SK-N-MC (cell line): ENCODE data around the gene FGF10.

Experiments
- DNase-seq: peaks from one replicate; pipeline ENCODE4 v3.0.0-alpha.2; 2011; ENCODE audit warnings: low read depth, low spot score
- H3K27ac ChIP-seq: fragments of 200-600 bp; sonication (generic); 2 replicates; pipeline ENCODE4 v1.5.1; 2016; ENCODE audit warnings: mixed run types
- H3K36me3 ChIP-seq: fragments of 200-600 bp; sonication (generic); 2 replicates; pipeline ENCODE4 v1.6.1; 2017; ENCODE audit warnings: antibody characterized with exemption, low read length, mixed read lengths; ENCODE audit not compliant: insufficient read depth
- H3K4me3 ChIP-seq: fragments of 200-600 bp; sonication (generic); 2 replicates; pipeline ENCODE4 v1.5.1; 2016
- H3K9ac ChIP-seq: fragments of 200-600 bp; sonication (generic); 2 replicates; pipeline ENCODE4 v1.8.0; 2017; ENCODE audit warnings: mixed run types, mixed read lengths; ENCODE audit not compliant: insufficient read length
- H3K9me3 ChIP-seq: fragments of 200-600 bp; sonication (generic); 2 replicates; pipeline ENCODE4 v1.6.1; 2017; ENCODE audit warnings: low read depth, mild to moderate bottlenecking, antibody characterized with exemption, low read length, moderate library complexity, mixed read lengths
- EZH2 ChIP-seq: fragments of 200-600 bp; sonication (generic); IDR thresholded peaks from one replicate; pipeline ENCODE4 v1.6.1; 2017; ENCODE audit warnings: antibody characterized with exemption
- FOXP2 ChIP-seq: optimal IDR thresholded peaks from 2 replicates; pipeline ENCODE3; 2011; ENCODE audit warnings: mild to moderate bottlenecking, moderate library complexity; ENCODE audit not compliant: insufficient read depth; ENCODE audit errors: extremely low read length, control extremely low read depth
- POLR2AphosphoS5 ChIP-seq: IDR thresholded peaks from 2 replicates; pipeline ENCODE4 v1.6.1; 2012; ENCODE audit warnings: mild to moderate bottlenecking, low read depth, low read length, borderline replicate concordance

The FGF10 gene

DNA sequence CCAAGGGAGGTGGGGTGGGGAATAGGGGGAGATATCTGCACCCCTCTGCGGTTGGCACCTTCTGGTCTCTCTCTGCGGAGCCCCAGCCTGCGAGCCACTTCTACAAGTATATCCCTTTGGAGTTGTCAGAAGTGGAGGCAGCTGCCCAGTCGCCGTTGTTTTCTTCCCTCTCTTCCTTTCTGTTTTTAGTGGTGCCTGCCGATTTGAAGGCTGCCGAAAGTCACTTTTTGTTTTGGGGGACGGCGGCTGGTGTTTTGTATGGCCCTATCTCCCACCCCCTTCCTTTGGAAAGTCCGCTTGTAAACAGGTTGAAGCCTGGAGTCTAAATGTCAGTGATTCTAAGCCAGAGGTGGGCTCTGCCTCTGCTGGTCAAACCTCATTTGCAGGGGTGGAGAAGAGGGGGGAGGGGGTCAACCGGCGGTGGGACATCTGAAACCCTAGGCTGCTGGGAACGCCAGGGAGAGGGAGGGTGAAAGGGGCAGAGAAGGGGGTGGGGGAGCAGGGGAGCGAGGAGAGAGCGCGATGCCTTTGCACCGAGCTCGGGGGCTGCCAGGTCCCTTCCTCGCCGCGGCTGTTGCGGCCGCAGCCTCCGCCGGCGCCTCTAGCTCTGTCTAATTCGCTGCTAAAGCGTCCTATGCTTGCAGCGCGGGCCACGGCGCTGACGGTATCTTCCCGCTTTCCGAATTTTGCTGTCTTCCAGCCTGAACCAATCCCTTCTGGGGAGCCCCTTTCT is at the start of gene FGF10:
Gene FGF10 (minus strand): TSS at position 331 of the 733 bp plus-strand sequence. CDS start 738 bp downstream, outside the sequence.
- H3K36me3 ChIP-seq: no peaks in the 10 kb centered on the region
- H3K9ac ChIP-seq: peak within 1 kb of the TSS; percentile 43
- no peaks in the 10 kb centered on the region for H3K9me3 ChIP-seq
- H3K4me3 ChIP-seq: peak within 1 kb of the TSS; percentile 85
- TF ChIP-seq EZH2 (no peak), FOXP2 (no peak), POLR2AphosphoS5 (no peak)
- no peak within 1 kb of the TSS for H3K27ac ChIP-seq
- DNase-seq: no peak

GRCh38 chr5:44426944-44427343 is 37.7 kb upstream of the FGF10 start:
- Histone ChIP-seq H3K4me3 (no peak overlapping the region), H3K27ac (no peak overlapping the region), H3K9me3 (no peaks in the 10 kb centered on the region), H3K9ac (no peak overlapping the region), H3K36me3 (no peaks in the 10 kb centered on the region)
- no peak for DNase-seq
- TF ChIP-seq POLR2AphosphoS5 (no peak), FOXP2 (no peak)

DNA sequence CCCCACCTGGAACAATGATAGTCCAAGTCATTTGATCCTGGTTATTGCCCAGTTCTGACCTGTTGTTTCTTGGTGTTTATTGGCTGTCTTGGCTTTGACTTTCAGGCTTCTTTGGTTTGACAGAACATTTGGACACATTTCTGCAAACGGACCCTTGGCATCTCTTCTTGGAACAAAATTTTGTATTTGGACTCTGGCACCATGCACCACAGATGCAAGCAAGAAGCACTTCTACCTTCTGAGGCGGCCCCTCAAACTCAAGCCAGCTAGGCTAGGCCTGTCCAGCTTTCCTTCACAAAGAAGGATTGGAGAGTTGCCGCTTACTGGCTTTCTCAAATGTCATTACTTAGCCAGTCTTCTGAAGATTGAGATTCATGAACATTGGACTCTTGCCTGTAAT is 23.1 kb upstream of the FGF10 start:
- Histone ChIP-seq H3K36me3 (no peaks in the 10 kb centered on the region), H3K9me3 (no peaks in the 10 kb centered on the region), H3K4me3 (no peak overlapping the region), H3K9ac (no peak overlapping the region), H3K27ac (no peak overlapping the region)
- DNase-seq: no peak
- TF ChIP-seq FOXP2 (no peak), POLR2AphosphoS5 (no peak), EZH2 (no peak)

- no peaks in the 10 kb centered on the region for H3K9me3 ChIP-seq
- no peak overlapping the region for H3K27ac ChIP-seq
- H3K36me3 ChIP-seq: no peaks in the 10 kb centered on the region
- H3K4me3 ChIP-seq: no peak overlapping the region
- no peak overlapping the region for H3K9ac ChIP-seq
- DNase-seq: no peak
- TF ChIP-seq EZH2 (no peak), POLR2AphosphoS5 (no peak), FOXP2 (no peak)
These were observed 12.9 kb upstream of the FGF10 start for GRCh38 chr5:44402084-44402483.

- Histone ChIP-seq H3K36me3 (no peaks in the 10 kb centered on the region), H3K9ac (no peak overlapping the region), H3K4me3 (no peak overlapping the region), H3K9me3 (no peaks in the 10 kb centered on the region), H3K27ac (no peak overlapping the region)
- DNase-seq: no peak
- TF ChIP-seq POLR2AphosphoS5 (no peak), FOXP2 (no peak), EZH2 (no peak)
These were observed 12.4 kb upstream of the FGF10 start for GRCh38 chr5:44401611-44402010.

DNA sequence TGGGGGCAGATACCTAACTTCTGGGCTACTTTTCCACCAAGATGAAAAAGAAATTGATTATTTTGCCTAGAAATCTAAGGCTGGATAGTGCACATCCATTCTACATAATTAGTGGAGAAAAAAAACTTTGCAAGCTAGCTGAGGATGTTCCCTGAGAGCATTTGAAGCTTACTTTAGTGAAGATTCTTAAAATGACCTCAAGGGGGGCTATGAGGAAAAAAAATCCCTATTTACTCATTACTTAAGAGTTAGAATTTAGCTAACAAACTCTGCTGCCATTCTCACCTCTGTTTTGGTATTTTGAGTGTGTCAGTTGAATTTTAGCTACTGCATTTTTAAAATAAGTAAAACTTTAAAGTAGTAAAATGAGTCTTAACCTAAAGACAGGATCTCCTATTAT is 9.2 kb upstream of the FGF10 start:
- no peak for TF ChIP-seq POLR2AphosphoS5
- TF ChIP-seq FOXP2: no peak
- no peak for TF ChIP-seq EZH2
- Histone ChIP-seq H3K36me3 (no peaks in the 10 kb centered on the region), H3K9ac (no peak overlapping the region), H3K27ac (no peak overlapping the region), H3K9me3 (no peaks in the 10 kb centered on the region), H3K4me3 (no peak overlapping the region)
- no peak for DNase-seq

GRCh38 chr5:44396312-44396711 is 7.1 kb upstream of the FGF10 start:
- Histone ChIP-seq H3K9ac (no peak overlapping the region), H3K36me3 (no peaks in the 10 kb centered on the region), H3K27ac (no peak overlapping the region), H3K9me3 (no peaks in the 10 kb centered on the region), H3K4me3 (no peak overlapping the region)
- DNase-seq: no peak
- no peak for TF ChIP-seq FOXP2
- TF ChIP-seq POLR2AphosphoS5: no peak
- TF ChIP-seq EZH2: no peak

- TF ChIP-seq FOXP2: no peak
- TF ChIP-seq POLR2AphosphoS5: no peak
- TF ChIP-seq EZH2: no peak
- H3K27ac ChIP-seq: no peak overlapping the region
- no peaks in the 10 kb centered on the region for H3K9me3 ChIP-seq
- DNase-seq: no peak
- H3K36me3 ChIP-seq: no peaks in the 10 kb centered on the region
- peak overlapping the region; percentile 85 for H3K4me3 ChIP-seq
- no peak overlapping the region for H3K9ac ChIP-seq
These were observed 1.1 kb upstream of the FGF10 start for GRCh38 chr5:44390351-44390750.

- H3K36me3 ChIP-seq: no peaks in the 10 kb centered on the region
- H3K9me3 ChIP-seq: no peaks in the 10 kb centered on the region
- TF ChIP-seq EZH2 (no peak), FOXP2 (no peak), POLR2AphosphoS5 (no peak)
- H3K9ac ChIP-seq: peak overlapping the region; percentile 43
- no peak overlapping the region for H3K27ac ChIP-seq
- H3K4me3 ChIP-seq: peak overlapping the region; percentile 85
- DNase-seq: no peak
These were observed 563 bp upstream of the FGF10 start for GRCh38 chr5:44389823-44390143.
